Brain pericyte (primary cell): ENCODE measurements around the gene HSPA1L.
A peak's percentile ranks its signal among the peaks of the same experiment; 100 is the strongest.
"Not testable (repeated sequence)": the region's sequence is repeated elsewhere in the genome, so short reads cannot be mapped to it uniquely, and the experiment has no call there.

Experiments used
- DNase-seq: peaks from one replicate; pipeline ENCODE4 v3.0.0-alpha.2; 2012; ENCODE audit warnings: low read depth, low spot score

The HSPA1L gene

GRCh38 chr6:31836474-31837368, 21.6 kb upstream of the HSPA1L start:
- no peak for DNase-seq

GRCh38 chr6:31836047-31836473, 21.0 kb upstream of the HSPA1L start:
- DNase-seq, result no peak

DNA sequence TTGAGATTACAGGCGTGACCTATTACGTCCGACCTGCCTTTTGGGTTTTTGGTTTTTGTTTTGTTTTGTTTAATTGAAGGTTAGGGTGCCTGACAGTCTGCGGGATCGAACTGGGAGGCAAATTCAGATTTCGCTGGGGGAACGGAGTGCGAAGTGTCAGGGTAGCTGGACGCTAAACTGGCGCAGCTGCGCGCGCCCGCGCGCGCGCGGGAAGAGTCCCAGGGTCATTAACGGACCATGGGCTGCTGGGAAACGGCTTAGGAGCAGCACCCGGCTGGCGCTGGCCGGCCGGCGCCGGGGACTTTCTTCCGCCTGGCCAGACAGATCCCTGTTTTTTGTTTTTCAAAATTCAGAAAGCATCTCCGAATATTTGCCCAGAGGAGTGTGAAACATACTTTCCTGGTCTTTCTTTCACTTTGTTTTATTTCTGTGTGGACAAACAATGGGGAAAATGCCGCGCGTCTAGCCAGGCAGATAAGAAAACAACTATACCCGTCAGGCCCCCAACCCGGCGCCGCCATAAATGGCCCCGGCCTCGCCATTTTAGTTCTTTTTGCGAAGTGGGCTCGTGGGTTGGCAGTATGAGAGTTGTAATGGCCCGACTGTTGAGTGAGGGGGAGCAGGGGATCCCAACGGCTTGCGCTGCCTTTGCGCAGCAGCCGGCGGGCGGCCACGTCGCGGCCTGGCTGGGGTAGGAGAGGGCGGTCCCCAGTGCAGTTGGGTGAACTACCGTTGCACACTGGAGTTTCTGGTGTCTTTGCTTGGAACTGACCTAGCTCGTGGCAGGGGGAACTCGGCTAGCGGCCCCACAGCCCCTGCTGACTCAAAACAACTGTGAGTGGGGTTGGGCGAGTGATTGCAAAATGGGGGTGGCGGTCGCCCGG, 19.5 kb upstream of the HSPA1L start:
- no peak for DNase-seq

DNA sequence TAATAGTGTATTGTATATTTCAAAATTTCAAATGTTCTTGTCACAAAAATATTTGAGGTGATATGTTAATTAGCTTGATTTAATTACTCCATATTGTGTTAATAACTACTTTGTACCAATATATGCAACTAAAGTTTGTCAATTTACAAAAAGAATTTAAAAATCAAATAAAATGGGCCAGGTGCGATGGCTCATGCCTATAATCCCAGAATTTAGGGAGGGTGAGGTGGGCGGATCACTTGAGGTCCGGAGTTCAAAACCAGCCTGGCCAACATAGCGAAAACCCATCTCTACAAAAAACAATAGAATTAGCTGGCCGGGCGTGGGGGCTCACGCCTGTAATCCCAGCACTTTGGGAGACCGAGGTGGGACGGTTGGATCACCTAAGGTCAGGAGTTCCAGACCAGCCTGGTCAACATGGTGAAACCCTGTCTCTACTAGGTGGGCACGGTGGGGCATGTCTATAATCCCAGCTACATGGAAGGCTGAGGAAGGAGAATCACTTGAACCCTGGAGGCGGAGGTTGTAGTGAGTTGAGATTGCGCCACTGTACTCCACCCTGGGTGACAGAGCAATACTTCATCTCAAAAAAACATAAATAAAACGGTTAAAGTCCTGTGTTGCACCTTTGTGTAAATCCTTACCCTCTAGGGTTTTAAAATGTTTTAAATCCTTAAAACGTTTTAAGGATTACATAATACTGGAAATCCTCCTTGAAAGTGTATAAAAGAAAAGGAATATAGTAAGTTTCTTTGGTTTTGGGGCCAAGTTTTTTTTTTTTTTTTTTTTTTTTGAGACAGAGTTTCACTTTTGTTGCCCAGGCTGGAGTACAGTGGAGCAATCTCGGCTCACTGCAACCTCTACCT, 16.5 kb upstream of the HSPA1L start:
- no peak for DNase-seq

GRCh38 chr6:31830886-31831335, 15.8 kb upstream of the HSPA1L start:
- DNase-seq, result no peak

- no peak for DNase-seq
Measured at GRCh38 chr6:31829633-31830283, 14.7 kb upstream of the HSPA1L start.

- DNase-seq, result peak; percentile 100
Measured at GRCh38 chr6:31827286-31828079, 12.4 kb upstream of the HSPA1L start, which contains the start of gene HSPA1B. Gene HSPA1B (plus strand): TSS chr6:31827738. CDS start chr6:31827951, 213 bp downstream.

GRCh38 chr6:31826793-31827285, 11.8 kb upstream of the HSPA1L start:
- DNase-seq, result no peak

DNA sequence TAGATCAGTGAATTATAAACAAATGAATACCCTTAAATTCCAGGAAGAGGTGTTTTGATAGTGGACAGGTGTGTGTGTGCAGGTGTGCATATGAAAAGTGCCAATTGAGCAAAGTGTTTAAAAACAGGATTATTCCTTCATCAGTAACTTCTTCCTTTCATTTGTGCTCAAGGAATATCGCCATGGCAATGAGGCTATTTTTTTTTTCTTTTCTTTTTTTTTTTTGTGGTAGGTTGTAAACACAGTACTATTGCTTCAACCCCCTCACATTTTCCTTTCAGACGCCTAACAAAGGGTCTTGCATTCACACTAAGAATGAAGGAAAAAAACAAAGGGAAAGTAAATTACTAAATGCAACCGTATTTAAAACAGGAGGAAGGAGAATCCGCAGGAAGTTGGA, 10.5 kb upstream of the HSPA1L start:
- no peak for DNase-seq

DNA sequence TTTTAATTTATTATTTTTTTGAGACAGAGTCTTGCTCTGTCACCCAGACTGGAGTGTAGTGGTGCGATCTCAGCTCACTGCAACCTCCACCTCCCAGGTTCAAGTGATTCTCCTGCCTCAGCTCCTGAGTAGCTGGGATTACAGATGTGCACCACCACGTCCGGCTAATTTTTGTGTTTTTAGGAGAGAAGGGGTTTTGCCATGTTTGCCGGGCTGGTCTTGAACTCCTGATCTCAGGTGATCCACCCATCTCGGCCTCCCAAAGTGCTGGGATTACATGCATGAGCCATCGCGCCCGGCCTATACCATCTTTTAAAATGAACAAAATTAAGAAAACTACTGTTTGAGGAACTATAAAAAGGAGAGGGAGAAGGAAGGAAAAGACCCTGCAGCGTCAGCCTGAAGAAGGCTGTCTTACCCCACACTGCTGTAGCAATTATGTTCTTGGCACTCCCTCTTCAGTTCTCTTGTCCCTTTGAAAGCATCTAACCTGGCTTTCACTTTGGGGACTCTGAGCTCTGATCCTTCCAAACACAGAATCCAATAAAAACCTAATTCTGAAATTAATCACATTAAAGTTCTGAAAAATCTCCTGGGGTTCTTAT, 8.6 kb upstream of the HSPA1L start:
- DNase-seq, result not testable (repeated sequence)

DNA sequence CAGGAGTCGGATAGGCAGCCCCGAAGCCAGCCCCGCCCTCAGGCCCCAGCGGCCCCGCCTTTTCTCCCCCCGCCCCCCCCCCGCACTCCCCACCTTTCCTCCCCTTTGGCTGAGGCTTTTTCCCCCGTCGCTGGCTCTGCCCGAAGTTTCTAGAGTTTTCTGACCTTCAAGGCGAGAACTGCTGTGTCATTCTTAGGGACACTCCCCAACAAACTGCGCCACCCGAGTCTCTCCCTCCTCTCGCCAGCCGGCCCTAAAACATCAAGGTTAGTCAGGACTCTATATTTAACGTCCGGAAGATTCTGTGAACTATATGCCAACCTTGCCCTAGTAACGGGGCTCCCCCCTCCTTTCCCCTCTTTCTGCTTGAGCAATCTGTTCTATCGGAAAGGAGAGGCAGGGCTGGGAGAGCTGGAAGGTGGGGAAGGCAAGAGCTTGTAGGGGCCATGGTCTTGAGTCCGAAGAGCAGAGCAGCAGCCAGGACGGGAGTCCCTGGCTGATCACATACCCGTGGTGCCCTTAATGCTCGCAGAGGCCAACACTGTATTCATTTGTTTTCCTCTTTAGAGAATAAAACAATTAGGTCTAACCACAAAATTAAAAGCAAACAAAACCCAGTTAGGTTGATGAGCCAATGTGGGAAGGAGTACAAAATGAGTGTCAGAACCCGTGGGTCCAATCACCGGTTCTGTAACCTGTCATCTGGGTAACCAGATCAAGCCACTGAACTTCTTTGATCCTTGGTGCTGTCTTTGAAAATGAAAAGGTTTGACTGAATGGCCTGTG, 7.1 kb upstream of the HSPA1L start:
- no peak for DNase-seq

- DNase-seq, result no peak
Measured at GRCh38 chr6:31821301-31822035, 6.4 kb upstream of the HSPA1L start.

DNA sequence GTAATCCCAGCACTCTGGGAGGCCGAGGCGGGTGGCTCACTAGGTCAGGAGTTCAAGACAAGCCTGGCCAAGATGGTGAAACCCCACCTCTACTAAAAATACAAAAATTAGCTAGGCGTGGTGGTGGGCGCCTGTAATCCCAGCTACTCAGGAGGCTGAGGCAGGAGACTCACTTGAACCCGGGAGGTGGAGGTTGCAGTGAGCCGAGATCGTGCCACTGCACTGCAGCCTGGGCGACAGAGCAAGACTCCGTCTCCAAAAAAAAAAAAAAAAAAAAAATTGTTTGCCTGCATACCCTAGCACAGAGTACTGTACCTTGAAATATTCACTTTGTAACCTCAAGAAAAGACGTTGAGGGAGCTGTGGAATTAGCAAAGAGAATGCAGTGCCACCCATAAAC, 5.3 kb upstream of the HSPA1L start:
- DNase-seq, result not testable (repeated sequence)

GRCh38 chr6:31819871-31820299, 4.8 kb upstream of the HSPA1L start:
- DNase-seq, result no peak

- DNase-seq, result not testable (repeated sequence)
Measured at GRCh38 chr6:31817929-31818511, 2.9 kb upstream of the HSPA1L start.

GRCh38 chr6:31817133-31817928, 2.2 kb upstream of the HSPA1L start:
- DNase-seq, result not testable (repeated sequence)

GRCh38 chr6:31814677-31815024, 432 bp downstream of the HSPA1L start:
- DNase-seq, result peak; percentile 79
